ENCODE data around the gene LRRC2.

Gene LRRC2

GRCh38 chr3:46566040-46566641 is at the start of gene LRRC2:
TSS of gene LRRC2 (minus strand) at chr3:46566302. CDS start at chr3:46551591, 14,711 bp downstream.
- H3K4me3 ChIP-seq (replicated peaks; ENCODE audit: low read depth, low read length) = peak within 1 kb of the TSS; percentile 40
- DNase-seq (ENCODE audit: extremely low read depth, low read depth) = peak; percentile 32
- no peak for TF ChIP-seq CTCF (IDR thresholded peaks at IDR 0.05; ENCODE audit: low read depth, low read length, missing control alignments)

- no peak for TF ChIP-seq CTCF (IDR thresholded peaks at IDR 0.05; ENCODE audit: low read depth, low read length, missing control alignments)
- no peak overlapping the region for H3K4me3 ChIP-seq (replicated peaks; ENCODE audit: low read depth, low read length)
- DNase-seq (ENCODE audit: extremely low read depth, low read depth) = no peak
Measured at GRCh38 chr3:46615050-46615775, 49.1 kb upstream of the LRRC2 start.

- no peak overlapping the region for H3K4me3 ChIP-seq (replicated peaks; ENCODE audit: low read depth, low read length)
- no peak for DNase-seq (ENCODE audit: extremely low read depth, low read depth)
- no peak for TF ChIP-seq CTCF (IDR thresholded peaks at IDR 0.05; ENCODE audit: low read depth, low read length, missing control alignments)
Measured at GRCh38 chr3:46614431-46614830, 48.3 kb upstream of the LRRC2 start.

GRCh38 chr3:46613313-46614005 is 47.4 kb upstream of the LRRC2 start:
- DNase-seq (ENCODE audit: extremely low read depth, low read depth) = no peak
- TF ChIP-seq CTCF (IDR thresholded peaks at IDR 0.05; ENCODE audit: low read depth, low read length, missing control alignments) = no peak
- H3K4me3 ChIP-seq (replicated peaks; ENCODE audit: low read depth, low read length) = no peak overlapping the region

- DNase-seq (ENCODE audit: extremely low read depth, low read depth) = no peak
Measured at GRCh38 chr3:46612324-46612723, 46.2 kb upstream of the LRRC2 start, which contains the start of gene FAM240A. TSS of gene FAM240A (plus strand) at chr3:46612525. CDS start at chr3:46612684, 159 bp downstream.

More at GRCh38 chr3:46612324-46612723, 46.2 kb upstream of the LRRC2 start, which contains the start of gene FAM240A:
- H3K4me3 ChIP-seq (replicated peaks; ENCODE audit: low read depth, low read length) = no peak within 1 kb of the TSS
- no peak for TF ChIP-seq CTCF (IDR thresholded peaks at IDR 0.05; ENCODE audit: low read depth, low read length, missing control alignments)
